A673 (cell line): Measurements from ENCODE around the gene CNN2.

Experiments
- CTCF ChIP-seq: fragments of 300-800, 200-600 bp; sonication (generic); conservative IDR thresholded peaks from 2 replicates; pipeline ENCODE4 v1.5.1; 2017; ENCODE audit warnings: low read depth, mild to moderate bottlenecking, antibody characterized with exemption, low read length, moderate library complexity, mixed read lengths
- EZH2 ChIP-seq: fragments of 200-600 bp; sonication (generic); IDR thresholded peaks from 2 replicates; pipeline ENCODE4 v1.6.1; 2017; ENCODE audit warnings: borderline replicate concordance, low read depth, mild to moderate bottlenecking, mixed read lengths, antibody characterized with exemption, low read length; ENCODE audit not compliant: poor library complexity, severe bottlenecking

DNA sequence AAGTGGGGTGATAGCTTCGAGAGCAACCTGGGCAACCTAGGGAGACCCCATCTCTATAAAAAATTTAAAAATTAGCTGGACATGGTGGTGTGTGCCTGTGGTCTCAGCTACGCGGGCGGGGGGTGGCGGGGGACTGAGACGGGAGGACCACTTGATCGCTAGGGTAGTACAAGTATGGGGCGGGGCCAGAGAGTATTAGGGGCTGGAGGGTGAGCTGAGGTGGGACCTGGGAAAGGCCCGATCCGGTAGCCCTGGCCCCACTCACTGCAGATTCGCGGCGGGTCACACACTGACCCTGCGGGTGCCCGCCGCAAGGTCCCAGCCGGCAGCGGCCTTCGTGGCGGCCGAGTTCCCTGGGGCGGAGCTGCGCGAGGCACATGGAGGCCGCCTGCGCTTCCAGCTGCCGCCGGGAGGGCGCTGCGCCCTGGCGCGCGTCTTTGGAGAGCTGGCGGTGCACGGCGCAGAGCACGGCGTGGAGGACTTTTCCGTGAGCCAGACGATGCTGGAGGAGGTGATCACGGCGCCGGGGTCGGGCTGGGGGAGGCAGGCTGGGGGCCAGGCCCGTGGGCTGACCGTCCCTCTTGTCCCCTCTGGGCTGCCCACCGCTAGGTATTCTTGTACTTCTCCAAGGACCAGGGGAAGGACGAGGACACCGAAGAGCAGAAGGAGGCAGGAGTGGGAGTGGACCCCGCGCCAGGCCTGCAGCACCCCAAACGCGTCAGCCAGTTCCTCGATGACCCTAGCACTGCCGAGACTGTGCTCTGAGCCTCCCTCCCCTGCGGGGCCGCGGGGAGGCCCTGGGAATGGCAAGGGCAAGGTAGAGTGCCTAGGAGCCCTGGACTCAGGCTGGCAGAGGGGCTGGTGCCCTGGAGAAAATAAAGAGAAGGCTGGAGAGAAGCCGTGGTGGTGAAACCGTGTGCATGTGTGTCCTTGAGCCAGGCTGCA lies 38.5 kb downstream of the CNN2 start:
- peak; percentile 78 for TF ChIP-seq CTCF
- no peak for TF ChIP-seq EZH2
